K562 (cell line): Measurements from ENCODE around the gene NLK. TPM values are rescaled to one million over a fixed set of nuclear protein-coding genes. Genes with fewer than 3 reads are reported as not detected.

Experiments
- ARID1B ChIP-seq: fragments of 450-650 bp; IDR thresholded peaks from 2 replicates; pipeline ENCODE4 v1.6.1; 2016; ENCODE audit warnings: antibody characterized with exemption, mild to moderate bottlenecking, inconsistent platforms
- BRF1 ChIP-seq: IDR thresholded peaks from 3 replicates; pipeline ENCODE4 v1.6.1; 2011; ENCODE audit warnings: borderline replicate concordance, mild to moderate bottlenecking; ENCODE audit not compliant: insufficient read length; ENCODE audit errors: extremely low read depth
- CBFA2T3 ChIP-seq: fragments of 450-650 bp; IDR thresholded peaks from 2 replicates; pipeline ENCODE4 v1.6.1; 2017
- CTBP1 ChIP-seq: fragments of 450-650 bp; IDR thresholded peaks from 2 replicates; pipeline ENCODE4 v1.6.1; 2016; ENCODE audit warnings: borderline replicate concordance
- EP300 ChIP-seq: IDR thresholded peaks from 2 replicates; pipeline ENCODE4 v1.6.1; 2012; ENCODE audit warnings: low read length, improper control_type of control experiment
- HIVEP1 ChIP-seq: fragments of 250-450 bp; sonication (Bioruptor Pico); IDR thresholded peaks from 2 replicates; pipeline ENCODE4 v1.4.0; 2020; ENCODE audit warnings: mild to moderate bottlenecking
- KLF1 ChIP-seq: fragments of 450-650 bp; IDR thresholded peaks from 2 replicates; pipeline ENCODE4 v1.6.1; 2016; ENCODE audit warnings: missing genetic modification characterization, missing compliant biosample characterization
- KLF13 ChIP-seq: fragments of 450-650 bp; IDR thresholded peaks from 2 replicates; pipeline ENCODE4 v1.6.1; 2016; ENCODE audit warnings: missing genetic modification characterization, low read depth, mild to moderate bottlenecking, missing compliant biosample characterization, moderate library complexity, borderline replicate concordance
- MAFG ChIP-seq: fragments of 450-650 bp; conservative IDR thresholded peaks from 2 replicates; pipeline ENCODE4 v1.6.1; 2016; ENCODE audit warnings: missing genetic modification characterization, missing compliant biosample characterization
- MTA2 ChIP-seq: fragments of 450-650 bp; IDR thresholded peaks from 2 replicates; pipeline ENCODE4 v1.6.1; 2016; ENCODE audit warnings: low read depth
- NCOR1 ChIP-seq: fragments of 450-650 bp; IDR thresholded peaks from 2 replicates; pipeline ENCODE4 v1.6.1; 2016; ENCODE audit warnings: mild to moderate bottlenecking, moderate library complexity
- NFIC ChIP-seq: fragments of 450-650 bp; IDR thresholded peaks from 2 replicates; pipeline ENCODE4 v1.6.1; 2017; ENCODE audit warnings: mild to moderate bottlenecking, inconsistent platforms
- RAD51 ChIP-seq: fragments of 450-650 bp; IDR thresholded peaks from 2 replicates; pipeline ENCODE4 v1.7.1; 2016; ENCODE audit warnings: low read depth, mild to moderate bottlenecking, borderline replicate concordance
- SMAD3 ChIP-seq: fragments of 450-650 bp; formaldehyde crosslinking; conservative IDR thresholded peaks from 2 replicates; pipeline ENCODE4 v1.4.0; 2020; ENCODE audit warnings: mild to moderate bottlenecking
- TAL1 ChIP-seq: fragments of 450-650 bp; IDR thresholded peaks from 2 replicates; pipeline ENCODE4 v1.6.1; 2016; ENCODE audit warnings: mild to moderate bottlenecking
- TRIM24 ChIP-seq, 2 experiments: fragments of 450-650 bp; IDR thresholded peaks; 2 replicates each; pipeline ENCODE4 v1.6.1; 2016
- ZNF24 ChIP-seq: fragments of 450-650 bp; IDR thresholded peaks from 2 replicates; pipeline ENCODE4 v1.6.1; 2016
- ZNF316 ChIP-seq: fragments of 450-650 bp; IDR thresholded peaks from 2 replicates; pipeline ENCODE4 v1.6.1; 2016
- ZNF384 ChIP-seq: IDR thresholded peaks from 2 replicates; pipeline ENCODE4 v1.6.1; 2012; ENCODE audit warnings: low read depth, low read length, improper control_type of control experiment
- polyA plus RNA-seq, 8 experiments: library from polyadenylated mRNA; depleted of rRNA in 4 of 8; stranded (reverse) in 5 of 8; unstranded in 3 of 8; fragments of >200 nt; fragmentation: Nextera tagmentation in 2 of 8; fragmentation: Illumina TruSeq in 1 of 8; extraction: Ambion mirVana in 2 of 8; extraction: Trizol in 1 of 8; gene quantifications; 2 replicates each; pipeline versions ENCODE4 v1.2.1 to v1.2.3, GENCODE V29; 2011 to 2014; ENCODE audit warnings: inconsistent platforms in 1 of 8, missing spikeins in 1 of 8
- total RNA-seq, 7 experiments: library from RNA; depleted of rRNA in 6 of 7; stranded (reverse); fragments of >200 nt in 6 of 7; fragmentation: Illumina TruSeq in 2 of 7; extraction: Trizol in 2 of 7; gene quantifications; 2 replicates each; pipeline versions ENCODE4 v1.2.1 to v1.2.3, GENCODE V29; 2011 to 2021; ENCODE audit warnings: low replicate concordance in 1 of 7
- TF ChIP-seq, protein P1 (sequence below): fragments of 250-450 bp; sonication (Bioruptor Pico); IDR thresholded peaks from 2 replicates; pipeline ENCODE4 v1.9.0; 2021; ENCODE audit warnings: mild to moderate bottlenecking, inconsistent platforms
- TF ChIP-seq, protein P2 (sequence below): fragments of 250-450 bp; sonication (Bioruptor Pico); IDR thresholded peaks from 2 replicates; pipeline ENCODE4 v1.4.0; 2020
- TF ChIP-seq, protein P3 (sequence below): fragments of 250-450 bp; sonication (Bioruptor Pico); IDR thresholded peaks from 2 replicates; pipeline ENCODE4 v1.8.0; 2022; ENCODE audit warnings: moderate library complexity, mild to moderate bottlenecking, inconsistent platforms
- TF ChIP-seq, protein P4 (sequence below): fragments of 450-650 bp; IDR thresholded peaks from 2 replicates; pipeline ENCODE4 v1.6.1; 2017; ENCODE audit warnings: antibody characterized with exemption, mild to moderate bottlenecking

NLK gene
- total and polyA plus RNA-seq, 9 of the 15 experiments (the other 6 are each of a cell fraction or from before 2014, with no cell fraction given): 10.9 to 59.6 (median 26.7) TPM

DNA sequence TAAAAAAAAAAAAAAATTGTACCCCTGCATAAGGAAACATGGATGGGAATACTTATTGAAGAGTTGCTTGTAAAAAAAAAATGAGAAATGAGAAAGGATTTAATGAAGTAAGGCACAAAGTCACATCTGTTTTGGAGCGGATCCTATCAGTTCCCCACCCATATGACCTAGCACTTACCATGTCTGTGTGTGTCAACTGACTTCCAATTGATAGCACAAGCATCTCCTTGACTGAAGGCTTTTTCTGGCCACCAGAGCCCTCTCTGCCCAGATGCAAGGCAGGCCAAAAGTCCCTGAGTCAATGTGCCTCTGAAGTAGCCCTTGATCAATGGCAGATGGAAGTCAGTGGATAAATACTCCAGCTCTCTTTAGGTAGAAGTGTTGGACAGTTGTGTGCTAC, 13.4 kb upstream of the NLK start (continued):
- TF ChIP-seq, protein P1, sequence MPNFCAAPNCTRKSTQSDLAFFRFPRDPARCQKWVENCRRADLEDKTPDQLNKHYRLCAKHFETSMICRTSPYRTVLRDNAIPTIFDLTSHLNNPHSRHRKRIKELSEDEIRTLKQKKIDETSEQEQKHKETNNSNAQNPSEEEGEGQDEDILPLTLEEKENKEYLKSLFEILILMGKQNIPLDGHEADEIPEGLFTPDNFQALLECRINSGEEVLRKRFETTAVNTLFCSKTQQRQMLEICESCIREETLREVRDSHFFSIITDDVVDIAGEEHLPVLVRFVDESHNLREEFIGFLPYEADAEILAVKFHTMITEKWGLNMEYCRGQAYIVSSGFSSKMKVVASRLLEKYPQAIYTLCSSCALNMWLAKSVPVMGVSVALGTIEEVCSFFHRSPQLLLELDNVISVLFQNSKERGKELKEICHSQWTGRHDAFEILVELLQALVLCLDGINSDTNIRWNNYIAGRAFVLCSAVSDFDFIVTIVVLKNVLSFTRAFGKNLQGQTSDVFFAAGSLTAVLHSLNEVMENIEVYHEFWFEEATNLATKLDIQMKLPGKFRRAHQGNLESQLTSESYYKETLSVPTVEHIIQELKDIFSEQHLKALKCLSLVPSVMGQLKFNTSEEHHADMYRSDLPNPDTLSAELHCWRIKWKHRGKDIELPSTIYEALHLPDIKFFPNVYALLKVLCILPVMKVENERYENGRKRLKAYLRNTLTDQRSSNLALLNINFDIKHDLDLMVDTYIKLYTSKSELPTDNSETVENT: no peak
- TF ChIP-seq ZNF316 (peak; percentile 22; the same call in 1 of the 2 replicates), SMAD3 (CRISPR knock-in tag) (0 out of 2 replicates have a peak, but pooled peaks have one; percentile 12), CTBP1 (peak; percentile 52; the same call in 1 of the 2 replicates), CBFA2T3 (peak; percentile 81), MAFG (tag) (peak; percentile 66), NFIC (peak; percentile 84), BRF1 (no peak), RAD51 (no peak), ZNF24 (peak; percentile 95), KLF13 (tag) (no peak), HIVEP1 (CRISPR knock-in tag) (no peak), EP300 (peak; percentile 52; the same call in 1 of the 2 replicates), NCOR1 (peak; percentile 38; the same call in 1 of the 2 replicates), TAL1 (peak; percentile 53), ZNF384 (peak; percentile 50; the same call in 1 of the 2 replicates), ARID1B (peak; percentile 76), KLF1 (tag) (0 out of 2 replicates have a peak, but pooled peaks have one; percentile 35), MTA2 (peak; percentile 30), TRIM24 (IDR thresholded peaks at IDR 0.05) (0 out of 4 replicates have a peak, but pooled peaks have one; percentile 19 to 25)
- TF ChIP-seq, protein P2, sequence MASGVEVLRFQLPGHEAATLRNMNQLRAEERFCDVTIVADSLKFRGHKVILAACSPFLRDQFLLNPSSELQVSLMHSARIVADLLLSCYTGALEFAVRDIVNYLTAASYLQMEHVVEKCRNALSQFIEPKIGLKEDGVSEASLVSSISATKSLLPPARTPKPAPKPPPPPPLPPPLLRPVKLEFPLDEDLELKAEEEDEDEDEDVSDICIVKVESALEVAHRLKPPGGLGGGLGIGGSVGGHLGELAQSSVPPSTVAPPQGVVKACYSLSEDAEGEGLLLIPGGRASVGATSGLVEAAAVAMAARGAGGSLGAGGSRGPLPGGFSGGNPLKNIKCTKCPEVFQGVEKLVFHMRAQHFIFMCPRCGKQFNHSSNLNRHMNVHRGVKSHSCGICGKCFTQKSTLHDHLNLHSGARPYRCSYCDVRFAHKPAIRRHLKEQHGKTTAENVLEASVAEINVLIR (CRISPR knock-in tag): 0 out of 2 replicates have a peak, but pooled peaks have one; percentile 12
- TF ChIP-seq, protein P3, sequence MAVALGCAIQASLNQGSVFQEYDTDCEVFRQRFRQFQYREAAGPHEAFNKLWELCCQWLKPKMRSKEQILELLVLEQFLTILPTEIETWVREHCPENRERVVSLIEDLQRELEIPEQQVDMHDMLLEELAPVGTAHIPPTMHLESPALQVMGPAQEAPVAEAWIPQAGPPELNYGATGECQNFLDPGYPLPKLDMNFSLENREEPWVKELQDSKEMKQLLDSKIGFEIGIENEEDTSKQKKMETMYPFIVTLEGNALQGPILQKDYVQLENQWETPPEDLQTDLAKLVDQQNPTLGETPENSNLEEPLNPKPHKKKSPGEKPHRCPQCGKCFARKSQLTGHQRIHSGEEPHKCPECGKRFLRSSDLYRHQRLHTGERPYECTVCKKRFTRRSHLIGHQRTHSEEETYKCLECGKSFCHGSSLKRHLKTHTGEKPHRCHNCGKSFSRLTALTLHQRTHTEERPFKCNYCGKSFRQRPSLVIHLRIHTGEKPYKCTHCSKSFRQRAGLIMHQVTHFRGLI: no peak
- TF ChIP-seq, protein P4, sequence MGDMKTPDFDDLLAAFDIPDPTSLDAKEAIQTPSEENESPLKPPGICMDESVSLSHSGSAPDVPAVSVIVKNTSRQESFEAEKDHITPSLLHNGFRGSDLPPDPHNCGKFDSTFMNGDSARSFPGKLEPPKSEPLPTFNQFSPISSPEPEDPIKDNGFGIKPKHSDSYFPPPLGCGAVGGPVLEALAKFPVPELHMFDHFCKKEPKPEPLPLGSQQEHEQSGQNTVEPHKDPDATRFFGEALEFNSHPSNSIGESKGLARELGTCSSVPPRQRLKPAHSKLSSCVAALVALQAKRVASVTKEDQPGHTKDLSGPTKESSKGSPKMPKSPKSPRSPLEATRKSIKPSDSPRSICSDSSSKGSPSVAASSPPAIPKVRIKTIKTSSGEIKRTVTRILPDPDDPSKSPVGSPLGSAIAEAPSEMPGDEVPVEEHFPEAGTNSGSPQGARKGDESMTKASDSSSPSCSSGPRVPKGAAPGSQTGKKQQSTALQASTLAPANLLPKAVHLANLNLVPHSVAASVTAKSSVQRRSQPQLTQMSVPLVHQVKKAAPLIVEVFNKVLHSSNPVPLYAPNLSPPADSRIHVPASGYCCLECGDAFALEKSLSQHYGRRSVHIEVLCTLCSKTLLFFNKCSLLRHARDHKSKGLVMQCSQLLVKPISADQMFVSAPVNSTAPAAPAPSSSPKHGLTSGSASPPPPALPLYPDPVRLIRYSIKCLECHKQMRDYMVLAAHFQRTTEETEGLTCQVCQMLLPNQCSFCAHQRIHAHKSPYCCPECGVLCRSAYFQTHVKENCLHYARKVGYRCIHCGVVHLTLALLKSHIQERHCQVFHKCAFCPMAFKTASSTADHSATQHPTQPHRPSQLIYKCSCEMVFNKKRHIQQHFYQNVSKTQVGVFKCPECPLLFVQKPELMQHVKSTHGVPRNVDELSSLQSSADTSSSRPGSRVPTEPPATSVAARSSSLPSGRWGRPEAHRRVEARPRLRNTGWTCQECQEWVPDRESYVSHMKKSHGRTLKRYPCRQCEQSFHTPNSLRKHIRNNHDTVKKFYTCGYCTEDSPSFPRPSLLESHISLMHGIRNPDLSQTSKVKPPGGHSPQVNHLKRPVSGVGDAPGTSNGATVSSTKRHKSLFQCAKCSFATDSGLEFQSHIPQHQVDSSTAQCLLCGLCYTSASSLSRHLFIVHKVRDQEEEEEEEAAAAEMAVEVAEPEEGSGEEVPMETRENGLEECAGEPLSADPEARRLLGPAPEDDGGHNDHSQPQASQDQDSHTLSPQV: peak; percentile 56
